ENCODE measurements around the gene CDH18.

- TF ChIP-seq, protein P1, sequence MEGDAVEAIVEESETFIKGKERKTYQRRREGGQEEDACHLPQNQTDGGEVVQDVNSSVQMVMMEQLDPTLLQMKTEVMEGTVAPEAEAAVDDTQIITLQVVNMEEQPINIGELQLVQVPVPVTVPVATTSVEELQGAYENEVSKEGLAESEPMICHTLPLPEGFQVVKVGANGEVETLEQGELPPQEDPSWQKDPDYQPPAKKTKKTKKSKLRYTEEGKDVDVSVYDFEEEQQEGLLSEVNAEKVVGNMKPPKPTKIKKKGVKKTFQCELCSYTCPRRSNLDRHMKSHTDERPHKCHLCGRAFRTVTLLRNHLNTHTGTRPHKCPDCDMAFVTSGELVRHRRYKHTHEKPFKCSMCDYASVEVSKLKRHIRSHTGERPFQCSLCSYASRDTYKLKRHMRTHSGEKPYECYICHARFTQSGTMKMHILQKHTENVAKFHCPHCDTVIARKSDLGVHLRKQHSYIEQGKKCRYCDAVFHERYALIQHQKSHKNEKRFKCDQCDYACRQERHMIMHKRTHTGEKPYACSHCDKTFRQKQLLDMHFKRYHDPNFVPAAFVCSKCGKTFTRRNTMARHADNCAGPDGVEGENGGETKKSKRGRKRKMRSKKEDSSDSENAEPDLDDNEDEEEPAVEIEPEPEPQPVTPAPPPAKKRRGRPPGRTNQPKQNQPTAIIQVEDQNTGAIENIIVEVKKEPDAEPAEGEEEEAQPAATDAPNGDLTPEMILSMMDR (IDR thresholded peaks at IDR 0.05): no peak
- no peak for TF ChIP-seq POLR2A (IDR thresholded peaks at IDR 0.05)
Measured at GRCh38 chr5:19713740-19714139, 274.3 kb downstream of the CDH18 start.

All from body of pancreas (tissue), 4 donors.